HG03432 (cell line): Measurements from ENCODE around the gene SSUH2.
"Not testable (repeated sequence)": the region's sequence is repeated elsewhere in the genome, so short reads cannot be mapped to it uniquely, and the experiment has no call there.

Experiments used
- ATAC-seq: cut with Tn5 transposase; IDR thresholded peaks from one replicate; pipeline ENCODE4 v1.9.1; 2021; ENCODE audit warnings: mild to moderate bottlenecking, moderate library complexity; ENCODE audit not compliant: unreplicated experiment

Gene SSUH2

GRCh38 chr3:8660175-8661118 lies 15.8 kb upstream of the SSUH2 start:
- ATAC-seq: no peak

GRCh38 chr3:8659242-8659641 lies 14.6 kb upstream of the SSUH2 start:
- no peak for ATAC-seq

- peak; percentile 87 for ATAC-seq
Measured at GRCh38 chr3:8658306-8659212, 14.0 kb upstream of the SSUH2 start.

- peak; percentile 52 for ATAC-seq
Measured at GRCh38 chr3:8657804-8658305, 13.3 kb upstream of the SSUH2 start.

GRCh38 chr3:8656240-8656639 lies 11.6 kb upstream of the SSUH2 start:
- no peak for ATAC-seq

DNA sequence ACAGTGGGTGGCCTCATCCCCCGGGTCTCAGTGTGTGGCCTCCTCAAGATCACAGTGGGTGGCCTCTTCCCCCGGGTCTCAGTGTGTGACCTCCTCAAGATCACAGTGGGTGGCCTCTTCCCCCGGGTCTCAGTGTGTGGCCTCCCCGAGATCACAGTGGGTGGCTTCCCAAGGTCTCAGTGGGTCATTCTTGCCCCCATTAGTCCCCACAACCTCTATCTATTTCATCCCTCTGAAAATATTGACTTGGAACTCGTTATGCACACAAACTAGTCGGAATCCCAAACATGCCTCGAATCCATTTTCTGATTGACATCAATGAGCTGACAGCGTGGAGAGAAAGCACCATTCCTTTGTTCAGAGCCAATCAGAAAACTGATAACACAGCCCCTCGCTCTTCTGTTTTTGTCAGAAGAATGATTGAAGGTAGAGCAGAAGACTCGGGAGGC lies 10.8 kb upstream of the SSUH2 start:
- no peak for ATAC-seq

GRCh38 chr3:8654572-8655329 lies 10.2 kb upstream of the SSUH2 start:
- ATAC-seq: not testable (repeated sequence)

DNA sequence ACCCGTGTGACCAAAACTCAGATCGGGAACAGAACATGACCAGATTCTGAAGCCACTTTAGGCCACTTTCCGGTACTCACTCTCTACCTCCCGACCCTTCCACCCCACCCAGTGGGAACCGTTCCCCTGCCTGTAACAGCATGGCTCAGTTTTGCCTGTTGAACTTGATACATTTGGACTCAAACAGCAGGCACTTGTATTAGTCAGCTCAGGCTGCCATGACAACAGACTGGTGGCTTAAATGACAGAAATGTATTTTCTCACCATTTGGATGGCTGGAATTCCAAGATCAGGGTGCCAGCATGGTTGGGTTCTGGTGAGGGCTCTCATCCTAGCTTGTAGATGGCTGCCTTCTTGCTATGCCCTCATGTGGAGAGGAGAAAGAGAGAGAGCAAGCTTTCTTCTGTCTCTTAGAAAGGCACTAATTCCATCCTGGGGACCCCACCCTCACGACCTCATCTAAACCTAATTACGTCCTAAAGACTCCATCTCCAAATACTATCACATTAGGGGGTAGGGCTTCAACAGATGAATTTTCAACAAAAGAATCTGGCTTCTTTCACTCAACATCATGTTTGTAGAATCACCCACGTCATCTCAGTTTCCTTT lies 9.3 kb upstream of the SSUH2 start:
- no peak for ATAC-seq

DNA sequence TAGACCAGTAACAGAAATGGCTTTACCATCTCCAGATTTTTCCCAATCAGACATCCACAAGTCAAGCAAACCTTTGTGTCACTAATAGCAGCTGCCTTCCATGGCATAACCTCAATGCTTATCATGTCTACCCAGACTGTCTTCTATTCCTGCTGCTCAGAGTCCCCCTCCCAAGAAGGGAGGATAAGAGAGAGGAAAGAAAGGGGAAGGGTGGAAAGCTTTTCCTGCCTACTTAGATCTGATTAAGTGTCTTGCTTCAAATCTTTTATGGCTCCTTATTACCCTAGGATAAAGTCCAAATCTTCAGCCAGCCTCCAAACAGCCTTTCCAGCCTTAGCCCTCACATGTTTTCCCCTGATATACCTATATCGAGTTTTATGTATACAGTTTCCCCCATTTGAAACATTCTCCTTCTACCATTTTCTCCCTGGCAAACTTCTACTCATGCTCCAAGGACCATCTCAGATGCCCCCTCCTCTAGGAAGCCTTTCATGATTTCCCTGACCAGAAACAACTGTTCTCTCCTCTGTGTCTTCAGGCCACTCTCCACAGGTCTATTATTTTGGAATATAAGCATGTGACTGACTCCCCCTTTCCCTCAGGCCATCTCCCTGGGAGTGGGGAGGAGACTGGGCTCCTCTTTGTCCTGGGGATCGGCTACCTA lies 7.9 kb upstream of the SSUH2 start:
- no peak for ATAC-seq

- ATAC-seq: no peak
Measured at GRCh38 chr3:8651418-8652323, 7.1 kb upstream of the SSUH2 start.

- no peak for ATAC-seq
Measured at GRCh38 chr3:8650583-8651416, 6.2 kb upstream of the SSUH2 start.

GRCh38 chr3:8649757-8650156 lies 5.2 kb upstream of the SSUH2 start:
- ATAC-seq: no peak

DNA sequence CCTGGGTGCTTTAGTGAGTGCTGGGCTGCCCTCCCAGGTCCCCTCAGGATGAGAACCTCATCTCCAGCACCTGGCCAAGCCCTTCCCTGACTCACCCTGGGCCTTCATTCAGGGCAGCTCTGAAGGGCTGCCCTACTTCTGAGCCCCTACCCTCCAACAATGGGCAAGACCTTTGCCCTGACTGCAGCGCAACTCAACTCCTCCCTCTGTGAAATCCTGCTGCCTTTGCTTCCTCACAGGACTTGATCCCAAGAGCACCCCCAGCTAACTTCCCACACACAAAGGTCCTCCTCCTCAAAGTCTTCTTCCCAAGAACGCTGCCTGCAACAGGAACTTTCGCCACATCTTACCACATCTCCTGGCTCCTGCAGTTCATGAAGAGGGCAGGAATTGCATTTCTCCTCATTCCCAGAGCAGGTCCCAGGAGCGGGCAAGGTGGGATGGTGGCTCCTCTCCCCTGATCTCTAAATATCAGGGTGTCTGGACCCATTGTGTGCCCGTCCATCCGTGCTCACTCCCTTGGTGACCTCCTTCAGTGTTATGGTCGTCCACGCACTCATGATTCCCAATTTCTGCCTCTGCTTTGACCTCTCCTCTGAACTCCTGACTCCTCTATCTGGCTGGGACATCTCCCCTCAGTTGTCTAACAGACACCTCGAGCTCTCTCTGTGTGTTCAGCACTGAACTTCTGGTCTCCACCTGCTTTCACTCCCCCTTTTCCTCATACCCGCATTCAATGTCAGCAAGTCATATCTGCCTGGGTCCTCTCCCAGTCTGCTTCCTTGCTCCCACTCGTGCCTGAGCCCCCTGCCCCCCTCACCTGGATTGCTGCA lies 4.5 kb upstream of the SSUH2 start:
- no peak for ATAC-seq

- ATAC-seq: no peak
Measured at GRCh38 chr3:8647137-8647985, 2.8 kb upstream of the SSUH2 start.

DNA sequence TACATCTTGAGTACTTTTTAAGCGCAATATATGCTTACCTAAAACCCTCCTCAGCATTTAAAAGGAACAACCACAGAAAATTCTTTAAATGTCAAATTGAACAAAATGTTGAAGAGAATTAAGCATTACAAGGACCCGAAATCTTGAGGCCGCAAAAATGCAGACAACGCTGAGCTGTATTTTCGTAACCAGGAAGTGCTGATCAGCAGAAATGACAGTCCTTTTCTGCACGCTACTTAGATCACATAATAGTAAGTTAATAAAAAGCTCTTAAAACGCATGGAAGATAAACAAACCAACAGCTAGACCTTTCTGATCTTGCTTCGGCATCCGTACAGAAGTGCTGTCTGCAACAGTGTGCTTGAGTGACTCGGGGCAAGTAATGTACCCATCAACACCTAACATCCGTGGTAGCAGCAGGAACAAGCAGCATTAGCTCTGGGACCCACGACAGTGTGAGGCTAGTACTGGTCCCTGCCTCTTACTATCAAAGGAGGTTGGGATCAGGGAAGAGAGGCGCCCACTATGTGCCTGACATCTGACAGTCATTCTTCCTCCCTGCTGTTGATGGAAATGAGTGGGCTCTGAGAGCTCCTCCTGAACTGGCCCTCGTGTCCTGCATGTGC lies 1.8 kb upstream of the SSUH2 start:
- ATAC-seq: no peak

GRCh38 chr3:8645712-8646111 lies 1.1 kb upstream of the SSUH2 start:
- no peak for ATAC-seq
